ENCODE data around the gene CD3E. TPM values are rescaled to one million over a fixed set of nuclear protein-coding genes. Genes with fewer than 3 reads are reported as not detected.
A peak's percentile ranks its signal among the peaks of the same experiment; 100 is the strongest.

The CD3E gene
- total and polyA plus RNA-seq, 2 of the 13 experiments (the other 11 are each of a cell fraction or from before 2014, with no cell fraction given): not detected

GRCh38 chr11:118359295-118359958 is 54.9 kb downstream of the CD3E start, which contains the start of gene UBE4A (continued):
- TF ChIP-seq ZBTB49 (CRISPR knock-in tag; IDR thresholded peaks at IDR 0.05; ENCODE audit: borderline replicate concordance): no peak
- TF ChIP-seq TEF (CRISPR knock-in tag; IDR thresholded peaks at IDR 0.05): 0 out of 2 replicates have a peak, but pooled peaks have one; percentile 36
- TF ChIP-seq ZNF781 (CRISPR knock-in tag; IDR thresholded peaks at IDR 0.05; ENCODE audit: borderline replicate concordance, not compliant biosample characterization): peak; percentile 82
- TF ChIP-seq GATA4 (IDR thresholded peaks at IDR 0.05; ENCODE audit: borderline replicate concordance, low read depth): no peak
- no peak for TF ChIP-seq DR1 (CRISPR knock-in tag; IDR thresholded peaks at IDR 0.05)
- 0 out of 2 replicates have a peak, but pooled peaks have one; percentile 25 for TF ChIP-seq THAP7 (CRISPR knock-in tag; IDR thresholded peaks at IDR 0.05)
- TF ChIP-seq ISL2 (CRISPR knock-in tag; IDR thresholded peaks at IDR 0.05): 0 out of 2 replicates have a peak, but pooled peaks have one; percentile 50
- peak; percentile 43; the same call in 1 of the 2 replicates for TF ChIP-seq ZNF274 (CRISPR knock-in tag; IDR thresholded peaks at IDR 0.05)
- TF ChIP-seq SMYD3 (CRISPR knock-in tag; IDR thresholded peaks at IDR 0.05): peak; percentile 75; the same call in 1 of the 2 replicates
- 0 out of 2 replicates have a peak, but pooled peaks have one; percentile 20 for TF ChIP-seq ZNF644 (CRISPR knock-in tag; IDR thresholded peaks at IDR 0.05; ENCODE audit: low read depth)
- 0 out of 2 replicates have a peak, but pooled peaks have one; percentile 46 for TF ChIP-seq ZNF768 (CRISPR knock-in tag; IDR thresholded peaks at IDR 0.05)
- TF ChIP-seq ZFX (CRISPR knock-in tag; IDR thresholded peaks at IDR 0.05; ENCODE audit: low read depth): peak; percentile 50; the same call in 1 of the 2 replicates
- TF ChIP-seq MBNL3 (CRISPR knock-in tag; conservative IDR thresholded peaks at IDR 0.05): no peak
- peak; percentile 83; the same call in 1 of the 2 replicates for TF ChIP-seq MYC (CRISPR knock-in tag; IDR thresholded peaks at IDR 0.05; ENCODE audit: borderline replicate concordance)
- TF ChIP-seq KLF16 (CRISPR knock-in tag; IDR thresholded peaks at IDR 0.05): peak in 1 of 2 experiments; percentile 81; a peak in 2 of 4 replicates
- TF ChIP-seq KLF12 (CRISPR knock-in tag; IDR thresholded peaks at IDR 0.05; ENCODE audit: borderline replicate concordance): peak; percentile 21; the same call in 1 of the 2 replicates
- TF ChIP-seq MIER2 (CRISPR knock-in tag; IDR thresholded peaks at IDR 0.05): peak; percentile 57; the same call in 1 of the 2 replicates
- no peak for TF ChIP-seq CERS6 (CRISPR knock-in tag; IDR thresholded peaks at IDR 0.05)
- TF ChIP-seq CBX1 (IDR thresholded peaks at IDR 0.05; ENCODE audit: low read depth): peak; percentile 92
- peak in 1 of 2 experiments; percentile 71; a peak in 2 of 4 replicates for TF ChIP-seq ATF4 (CRISPR knock-in tag; IDR thresholded peaks at IDR 0.05)
- TF ChIP-seq IRX3 (CRISPR knock-in tag; IDR thresholded peaks at IDR 0.05; ENCODE audit: borderline replicate concordance, low read depth): no peak
- TF ChIP-seq BCL6 (CRISPR knock-in tag; IDR thresholded peaks at IDR 0.05): 0 out of 2 replicates have a peak, but pooled peaks have one; percentile 21
- TF ChIP-seq NFE2L1 (CRISPR knock-in tag; IDR thresholded peaks at IDR 0.05; ENCODE audit: borderline replicate concordance): 0 out of 2 replicates have a peak, but pooled peaks have one; percentile 51
- no peak for TF ChIP-seq ZNF598 (CRISPR knock-in tag; IDR thresholded peaks at IDR 0.05; ENCODE audit: borderline replicate concordance)
